Measurements from ENCODE around the gene SLC26A8. TPM values are rescaled to one million over a fixed set of nuclear protein-coding genes. Genes with fewer than 3 reads are reported as not detected.
"Not testable (repeated sequence)": the region's sequence is repeated elsewhere in the genome, so short reads cannot be mapped to it uniquely, and the experiment has no call there.

The SLC26A8 gene
- total RNA-seq, 1 donor from 2014 or later: not detected

DNA sequence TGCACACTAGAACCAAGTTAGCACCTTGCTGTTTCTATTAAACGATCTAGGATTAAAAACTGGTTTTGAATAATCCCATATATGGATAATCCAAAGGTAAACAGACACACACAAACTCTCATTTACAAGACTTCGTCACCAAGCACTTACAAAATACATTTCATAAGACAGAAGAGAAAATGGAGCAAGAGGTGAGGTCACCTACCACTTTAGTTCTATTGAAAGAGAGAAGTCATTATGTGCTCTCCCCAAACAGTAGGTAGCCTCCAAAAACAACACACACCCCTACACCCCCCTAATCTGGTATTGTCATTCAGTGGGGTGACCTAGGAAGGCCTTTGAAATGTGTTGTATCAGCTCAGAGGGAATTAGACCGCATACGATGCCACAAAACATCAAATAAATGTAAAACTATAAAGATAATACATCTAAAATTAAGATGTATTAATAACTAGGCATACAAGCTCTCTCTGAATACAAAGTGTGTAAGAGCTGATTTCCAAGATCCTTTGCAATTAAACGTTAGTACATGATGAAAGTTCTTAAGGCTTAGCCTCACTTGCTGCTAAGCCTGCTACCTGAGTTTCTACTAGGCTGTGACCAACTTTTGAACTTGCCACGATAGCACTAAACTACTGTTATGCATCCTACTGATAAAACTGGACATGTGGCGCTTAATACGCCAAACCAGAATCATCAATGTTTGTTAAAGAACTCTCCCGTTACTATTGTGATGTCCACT lies 105.2 kb downstream of the SLC26A8 start:
- Mint-ChIP-seq H3K9me3 (ENCODE audit: unreplicated experiment) (no peaks in the 10 kb centered on the region), H3K27me3 (ENCODE audit: low read depth, unreplicated experiment) (no peaks in the 10 kb centered on the region), H3K27ac (ENCODE audit: unreplicated experiment) (peak overlapping the region; percentile 94), H3K4me1 (ENCODE audit: low read depth, unreplicated experiment) (peaks cover 14% of the 10 kb centered on the region), H3K36me3 (ENCODE audit: low read depth, unreplicated experiment) (no peaks in the 10 kb centered on the region), H3K4me3 (ENCODE audit: unreplicated experiment) (peak overlapping the region; percentile 99)
- Histone ChIP-seq H3K36me3 (ENCODE audit: insufficient read depth, low read length) (no peaks in the 10 kb centered on the region), H3K79me2 (ENCODE audit: insufficient read depth, low read length) (peaks cover 59% of the 10 kb centered on the region), H3K4me2 (ENCODE audit: low read length) (peak overlapping the region; percentile 92), H3K27me3 (ENCODE audit: insufficient read depth, low read length) (no peaks in the 10 kb centered on the region), H2AFZ (ENCODE audit: low read depth, low read length) (peak overlapping the region; percentile 76), H3K9ac (ENCODE audit: low read length) (peak overlapping the region; percentile 91), H3K4me3 (ENCODE audit: insufficient read depth, low read depth, low read length) (peak overlapping the region; percentile 67), H4K20me1 (ENCODE audit: insufficient read depth, low read length) (peaks cover 20% of the 10 kb centered on the region), H3K9me3 (ENCODE audit: insufficient read depth, low read depth, low read length) (no peaks in the 10 kb centered on the region), H3K27ac (ENCODE audit: low read depth, low read length) (peak overlapping the region; percentile 70), H3K4me1 (ENCODE audit: insufficient read depth, low read length) (peaks cover 10% of the 10 kb centered on the region)
- DNase-seq (ENCODE audit: low read depth): peak; percentile 32
- TF ChIP-seq, protein P1, sequence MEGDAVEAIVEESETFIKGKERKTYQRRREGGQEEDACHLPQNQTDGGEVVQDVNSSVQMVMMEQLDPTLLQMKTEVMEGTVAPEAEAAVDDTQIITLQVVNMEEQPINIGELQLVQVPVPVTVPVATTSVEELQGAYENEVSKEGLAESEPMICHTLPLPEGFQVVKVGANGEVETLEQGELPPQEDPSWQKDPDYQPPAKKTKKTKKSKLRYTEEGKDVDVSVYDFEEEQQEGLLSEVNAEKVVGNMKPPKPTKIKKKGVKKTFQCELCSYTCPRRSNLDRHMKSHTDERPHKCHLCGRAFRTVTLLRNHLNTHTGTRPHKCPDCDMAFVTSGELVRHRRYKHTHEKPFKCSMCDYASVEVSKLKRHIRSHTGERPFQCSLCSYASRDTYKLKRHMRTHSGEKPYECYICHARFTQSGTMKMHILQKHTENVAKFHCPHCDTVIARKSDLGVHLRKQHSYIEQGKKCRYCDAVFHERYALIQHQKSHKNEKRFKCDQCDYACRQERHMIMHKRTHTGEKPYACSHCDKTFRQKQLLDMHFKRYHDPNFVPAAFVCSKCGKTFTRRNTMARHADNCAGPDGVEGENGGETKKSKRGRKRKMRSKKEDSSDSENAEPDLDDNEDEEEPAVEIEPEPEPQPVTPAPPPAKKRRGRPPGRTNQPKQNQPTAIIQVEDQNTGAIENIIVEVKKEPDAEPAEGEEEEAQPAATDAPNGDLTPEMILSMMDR (IDR thresholded peaks at IDR 0.05; ENCODE audit: insufficient read depth, low read depth, low read length): no peak
- TF ChIP-seq EZH2 (IDR thresholded peaks at IDR 0.05; ENCODE audit: insufficient read depth, low read length): no peak
- FAIRE-seq: no peak

DNA sequence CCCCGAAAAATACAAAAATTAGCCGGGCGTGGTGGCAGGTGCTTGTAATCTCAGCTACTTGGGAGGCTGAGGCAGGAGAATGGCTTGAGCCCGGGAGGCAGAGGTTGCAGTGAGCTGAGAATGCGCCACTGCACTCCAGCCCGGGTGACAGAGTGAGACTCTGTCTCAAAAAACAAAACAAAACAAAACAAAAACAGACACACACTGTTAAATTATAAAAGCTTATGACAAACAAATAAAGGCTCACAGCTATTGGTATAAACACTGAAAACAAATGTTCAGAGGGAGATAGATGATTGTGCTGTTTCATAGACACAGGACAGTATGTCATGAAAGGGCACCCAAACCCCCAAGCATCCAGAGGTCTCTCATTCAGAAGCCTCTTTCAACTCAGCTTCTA lies 107.5 kb downstream of the SLC26A8 start:
- Histone ChIP-seq H3K4me1 (ENCODE audit: insufficient read depth, low read length) (peaks cover 17% of the 10 kb centered on the region), H3K79me2 (ENCODE audit: insufficient read depth, low read length) (peaks cover 79% of the 10 kb centered on the region), H4K20me1 (ENCODE audit: insufficient read depth, low read length) (peaks cover 20% of the 10 kb centered on the region)
- H3K4me1 Mint-ChIP-seq (ENCODE audit: low read depth, unreplicated experiment): peaks cover 13% of the 10 kb centered on the region
- not testable (repeated sequence) for FAIRE-seq; H3K27me3 Mint-ChIP-seq (ENCODE audit: low read depth, unreplicated experiment); H3K27me3 ChIP-seq (ENCODE audit: insufficient read depth, low read length); H3K36me3 Mint-ChIP-seq (ENCODE audit: low read depth, unreplicated experiment); H3K27ac ChIP-seq (ENCODE audit: low read depth, low read length); H2AFZ ChIP-seq (ENCODE audit: low read depth, low read length); H3K9me3 Mint-ChIP-seq (ENCODE audit: unreplicated experiment); H3K9me3 ChIP-seq (ENCODE audit: insufficient read depth, low read depth, low read length); H3K4me2 ChIP-seq (ENCODE audit: low read length); H3K36me3 ChIP-seq (ENCODE audit: insufficient read depth, low read length); H3K27ac Mint-ChIP-seq (ENCODE audit: unreplicated experiment); H3K9ac ChIP-seq (ENCODE audit: low read length); DNase-seq (ENCODE audit: low read depth); H3K4me3 ChIP-seq (ENCODE audit: insufficient read depth, low read depth, low read length)
- H3K4me3 Mint-ChIP-seq (ENCODE audit: unreplicated experiment): peak overlapping the region; percentile 23

DNA sequence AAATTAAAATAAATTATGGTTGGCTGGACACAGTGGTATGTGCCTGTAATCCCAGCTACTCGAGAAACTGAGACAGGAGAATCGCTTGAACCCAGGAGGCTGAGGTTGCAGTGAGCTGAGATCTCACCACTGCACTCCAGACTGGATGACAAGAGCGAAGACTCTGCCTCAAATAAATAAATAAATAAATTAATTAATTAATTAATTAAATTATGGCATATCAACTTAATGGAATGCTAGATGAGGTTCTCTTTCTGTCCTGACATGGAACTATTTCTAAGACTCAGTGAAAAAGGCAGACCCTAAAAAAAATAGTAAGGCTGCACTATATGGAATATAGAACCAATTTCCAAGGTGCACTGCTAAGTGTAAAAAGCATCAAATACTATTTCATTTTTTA lies 108.4 kb downstream of the SLC26A8 start:
- Mint-ChIP-seq H3K36me3 (ENCODE audit: low read depth, unreplicated experiment) (peaks cover 10% of the 10 kb centered on the region), H3K27ac (ENCODE audit: unreplicated experiment) (no peak overlapping the region), H3K4me1 (ENCODE audit: low read depth, unreplicated experiment) (peaks cover 10% of the 10 kb centered on the region), H3K9me3 (ENCODE audit: unreplicated experiment) (peaks cover 3% of the 10 kb centered on the region), H3K27me3 (ENCODE audit: low read depth, unreplicated experiment) (no peaks in the 10 kb centered on the region), H3K4me3 (ENCODE audit: unreplicated experiment) (no peak overlapping the region)
- Histone ChIP-seq H3K9me3 (ENCODE audit: insufficient read depth, low read depth, low read length) (no peaks in the 10 kb centered on the region), H2AFZ (ENCODE audit: low read depth, low read length) (no peak overlapping the region), H3K27me3 (ENCODE audit: insufficient read depth, low read length) (no peaks in the 10 kb centered on the region), H3K27ac (ENCODE audit: low read depth, low read length) (no peak overlapping the region), H3K4me1 (ENCODE audit: insufficient read depth, low read length) (peaks cover 17% of the 10 kb centered on the region), H3K36me3 (ENCODE audit: insufficient read depth, low read length) (no peaks in the 10 kb centered on the region), H3K4me2 (ENCODE audit: low read length) (no peak overlapping the region), H4K20me1 (ENCODE audit: insufficient read depth, low read length) (peaks cover 20% of the 10 kb centered on the region), H3K9ac (ENCODE audit: low read length) (no peak overlapping the region), H3K79me2 (ENCODE audit: insufficient read depth, low read length) (peaks cover 86% of the 10 kb centered on the region), H3K4me3 (ENCODE audit: insufficient read depth, low read depth, low read length) (no peak overlapping the region)
- TF ChIP-seq, protein P1 (IDR thresholded peaks at IDR 0.05; ENCODE audit: insufficient read depth, low read depth, low read length): no peak
- no peak for TF ChIP-seq EZH2 (IDR thresholded peaks at IDR 0.05; ENCODE audit: insufficient read depth, low read length)
- DNase-seq (ENCODE audit: low read depth) (no peak), FAIRE-seq (no peak)
